Measurements from ENCODE around the gene NSDHL. TPM values are rescaled to one million over a fixed set of nuclear protein-coding genes. Genes with fewer than 3 reads are reported as not detected.
"Not testable (repeated sequence)": the region's sequence is repeated elsewhere in the genome, so short reads cannot be mapped to it uniquely, and the experiment has no call there.

Gene NSDHL
- total and polyA plus RNA-seq, 2 of the 13 experiments (the other 11 are each of a cell fraction or from before 2014, with no cell fraction given) = 26.2 to 49.3 TPM

DNA sequence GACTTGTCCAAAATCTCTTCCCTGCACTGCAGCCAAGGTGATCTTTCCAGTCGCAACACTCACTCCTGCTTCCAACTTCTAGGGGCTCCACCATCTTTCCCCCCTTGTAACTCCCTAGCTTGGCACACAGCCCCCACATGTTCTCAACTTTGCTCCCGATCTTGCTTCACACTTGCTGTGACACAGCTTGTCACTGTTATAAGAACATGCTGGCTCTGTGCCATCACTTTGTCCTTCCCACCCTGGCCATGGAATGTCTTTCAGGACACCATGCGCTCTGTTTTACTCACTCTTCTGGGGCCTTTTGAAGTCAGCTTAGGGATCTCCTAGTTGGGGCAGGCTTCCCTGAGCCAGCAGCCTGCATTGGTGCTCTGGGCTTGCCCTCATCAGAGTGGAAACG, 2.5 kb downstream of the NSDHL start (continued):
- peak; percentile 77; the same call in 1 of the 2 replicates for TF ChIP-seq ZNF121 (CRISPR knock-in tag; IDR thresholded peaks at IDR 0.05)
- TF ChIP-seq ZNF253 (CRISPR knock-in tag; IDR thresholded peaks at IDR 0.05; ENCODE audit: borderline replicate concordance) = no peak
- peak; percentile 75; the same call in 1 of the 2 replicates for TF ChIP-seq CEBPB (IDR thresholded peaks at IDR 0.05; ENCODE audit: borderline replicate concordance, low read depth, low read length)
- peak; percentile 31; the same call in 1 of the 2 replicates for TF ChIP-seq HNF4A (CRISPR knock-in tag; IDR thresholded peaks at IDR 0.05)
- TF ChIP-seq TEAD3 (CRISPR knock-in tag; optimal IDR thresholded peaks at IDR 0.05; ENCODE audit: borderline replicate concordance) = peak; percentile 10
- TF ChIP-seq, protein P1, sequence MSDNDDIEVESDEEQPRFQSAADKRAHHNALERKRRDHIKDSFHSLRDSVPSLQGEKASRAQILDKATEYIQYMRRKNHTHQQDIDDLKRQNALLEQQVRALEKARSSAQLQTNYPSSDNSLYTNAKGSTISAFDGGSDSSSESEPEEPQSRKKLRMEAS (IDR thresholded peaks at IDR 0.05) = peak; percentile 45; the same call in 1 of the 2 replicates

DNA sequence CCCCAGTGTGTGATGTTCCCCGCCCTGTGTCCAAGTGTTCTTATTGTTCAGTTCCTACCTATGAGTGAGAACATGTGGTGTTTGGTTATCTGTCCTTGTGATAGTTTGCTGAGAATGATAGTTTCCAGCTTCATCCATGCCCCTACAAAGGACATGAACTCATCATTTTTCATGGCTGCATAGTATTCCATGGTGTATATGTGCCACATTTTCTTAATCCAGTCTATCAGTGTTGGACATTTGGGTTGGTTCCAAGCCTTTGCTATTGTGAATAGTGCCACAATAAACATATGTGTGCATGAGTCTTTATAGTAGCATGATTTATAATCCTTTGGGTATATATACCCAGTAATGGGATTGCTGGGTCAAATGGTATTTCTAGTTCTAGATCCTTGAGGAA, 4.6 kb downstream of the NSDHL start:
- H3K27me3 ChIP-seq (ENCODE audit: control insufficient read depth in 1 of 2, insufficient read depth in 2 of 2, low read length in 2 of 2); BruUV-seq (replicated peaks); H3K27ac ChIP-seq (ENCODE audit: extremely low read length, insufficient read depth, low read length); H2AFZ ChIP-seq (ENCODE audit: low read length); H3K9ac ChIP-seq (ENCODE audit: insufficient read depth, low read depth, low read length); intact Hi-C loops (cut with micrococcal nuclease; ENCODE audit: unreplicated experiment); ATAC-seq; H3K9me3 ChIP-seq (ENCODE audit: low read length); FAIRE-seq; H3K36me3 ChIP-seq (replicated peaks in 1 of 2; ENCODE audit: control insufficient read depth in 1 of 2, insufficient read depth in 2 of 2, low read length in 2 of 2); POLR2A ChIA-PET; H3K4me2 ChIP-seq (ENCODE audit: low read depth, low read length); DNase-seq (ENCODE audit: low spot score); in situ Hi-C loops (cut with HindIII; ENCODE audit: extremely low pct_ligation_motif_present, low pct_unique_long_range_greater_than_20kb); CTCF ChIA-PET (ENCODE audit: low intra/inter-chr PET ratio, low total read pairs); H4K20me1 ChIP-seq (ENCODE audit: insufficient read depth, low read length); H3K4me3 ChIP-seq (replicated peaks in 1 of 3; ENCODE audit: insufficient read depth in 1 of 3, low read depth in 2 of 3, low read length in 3 of 3): not testable (repeated sequence)
- H3K4me1 ChIP-seq (ENCODE audit: insufficient read depth, low read length) = peaks cover 30% of the 10 kb centered on the region
- 100% methylated on average over 1 of the region's 1 CpG for WGBS (ENCODE audit: low lambda C conversion rate)
- H3K79me2 ChIP-seq (ENCODE audit: insufficient read depth, low read length) = peaks cover 42% of the 10 kb centered on the region

DNA sequence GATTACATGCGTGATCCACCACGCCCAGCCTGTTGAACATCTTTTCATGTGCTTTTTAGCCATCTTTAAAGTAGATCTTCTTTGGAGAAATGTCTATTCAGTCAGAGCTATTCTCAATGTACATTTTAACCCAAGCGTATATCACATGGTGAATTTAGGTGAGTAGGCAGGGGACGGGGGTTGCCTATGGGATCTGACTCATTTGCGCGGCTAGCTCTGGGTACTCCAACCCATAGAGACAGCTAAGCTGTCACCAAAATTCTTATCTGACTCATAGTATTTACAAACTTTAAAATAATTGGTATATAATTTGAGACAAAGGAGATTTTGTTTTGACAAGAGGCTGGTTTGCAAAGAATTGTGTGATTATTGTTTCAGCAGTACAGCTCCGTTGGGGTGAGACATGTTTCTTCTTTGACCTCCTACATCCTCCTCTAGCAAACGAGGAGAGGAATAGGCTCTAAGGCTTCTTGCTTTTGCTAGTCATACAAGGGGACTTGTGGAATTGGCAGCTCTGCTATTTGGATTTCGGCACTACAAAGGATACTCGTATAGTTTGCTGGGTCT, 12.0 kb downstream of the NSDHL start:
- 91% methylated on average over 8 of the region's 10 CpGs for WGBS (ENCODE audit: low lambda C conversion rate)
- ChIA-PET CTCF (ENCODE audit: low intra/inter-chr PET ratio, low total read pairs) (no interaction called here), POLR2A (no interaction called here)
- Histone ChIP-seq H3K27ac (ENCODE audit: extremely low read length, insufficient read depth, low read length) (no peak overlapping the region), H3K27me3 (ENCODE audit: control insufficient read depth in 1 of 2, insufficient read depth in 2 of 2, low read length in 2 of 2) (no peaks in the 10 kb centered on the region), H3K79me2 (ENCODE audit: insufficient read depth, low read length) (peaks cover 42% of the 10 kb centered on the region), H3K9ac (ENCODE audit: insufficient read depth, low read depth, low read length) (no peak overlapping the region), H3K36me3 (replicated peaks in 1 of 2; ENCODE audit: control insufficient read depth in 1 of 2, insufficient read depth in 2 of 2, low read length in 2 of 2) (peaks cover 0 to 10% of the 10 kb centered on the region in 2 experiments; a peak in 2 of 5 replicates), H3K9me3 (ENCODE audit: low read length) (no peaks in the 10 kb centered on the region), H3K4me3 (replicated peaks in 1 of 3; ENCODE audit: insufficient read depth in 1 of 3, low read depth in 2 of 3, low read length in 3 of 3) (no peak overlapping the region), H3K4me2 (ENCODE audit: low read depth, low read length) (no peak overlapping the region), H2AFZ (ENCODE audit: low read length) (no peak overlapping the region), H3K4me1 (ENCODE audit: insufficient read depth, low read length) (no peaks in the 10 kb centered on the region), H4K20me1 (ENCODE audit: insufficient read depth, low read length) (peaks cover 5% of the 10 kb centered on the region; the same call in 1 of the 2 replicates)
- no peak for DNase-seq (ENCODE audit: low spot score)
- FAIRE-seq = no peak
- in situ Hi-C loops (cut with HindIII; ENCODE audit: extremely low pct_ligation_motif_present, low pct_unique_long_range_greater_than_20kb) (no loop called here), intact Hi-C loops (cut with micrococcal nuclease; ENCODE audit: unreplicated experiment) (no loop called here)
- no peak for ATAC-seq
- no TSS peak for BruUV-seq (replicated peaks)
- no peak for TF ChIP-seq JUND (CRISPR knock-in tag; IDR thresholded peaks at IDR 0.05)
- TF ChIP-seq TEAD3 (CRISPR knock-in tag; optimal IDR thresholded peaks at IDR 0.05; ENCODE audit: borderline replicate concordance) = no peak
- no peak for TF ChIP-seq ZKSCAN5 (CRISPR knock-in tag; IDR thresholded peaks at IDR 0.05)
- TF ChIP-seq, protein P2, sequence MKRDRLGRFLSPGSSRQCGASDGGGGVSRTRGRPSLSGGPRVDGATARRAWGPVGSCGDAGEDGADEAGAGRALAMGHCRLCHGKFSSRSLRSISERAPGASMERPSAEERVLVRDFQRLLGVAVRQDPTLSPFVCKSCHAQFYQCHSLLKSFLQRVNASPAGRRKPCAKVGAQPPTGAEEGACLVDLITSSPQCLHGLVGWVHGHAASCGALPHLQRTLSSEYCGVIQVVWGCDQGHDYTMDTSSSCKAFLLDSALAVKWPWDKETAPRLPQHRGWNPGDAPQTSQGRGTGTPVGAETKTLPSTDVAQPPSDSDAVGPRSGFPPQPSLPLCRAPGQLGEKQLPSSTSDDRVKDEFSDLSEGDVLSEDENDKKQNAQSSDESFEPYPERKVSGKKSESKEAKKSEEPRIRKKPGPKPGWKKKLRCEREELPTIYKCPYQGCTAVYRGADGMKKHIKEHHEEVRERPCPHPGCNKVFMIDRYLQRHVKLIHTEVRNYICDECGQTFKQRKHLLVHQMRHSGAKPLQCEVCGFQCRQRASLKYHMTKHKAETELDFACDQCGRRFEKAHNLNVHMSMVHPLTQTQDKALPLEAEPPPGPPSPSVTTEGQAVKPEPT (CRISPR knock-in tag; IDR thresholded peaks at IDR 0.05; ENCODE audit: low read depth) = no peak
- no peak for TF ChIP-seq ZSCAN12 (CRISPR knock-in tag; IDR thresholded peaks at IDR 0.05)

Measured in HepG2 (cell line).